ENCODE data around the gene KCNC3.

DNA sequence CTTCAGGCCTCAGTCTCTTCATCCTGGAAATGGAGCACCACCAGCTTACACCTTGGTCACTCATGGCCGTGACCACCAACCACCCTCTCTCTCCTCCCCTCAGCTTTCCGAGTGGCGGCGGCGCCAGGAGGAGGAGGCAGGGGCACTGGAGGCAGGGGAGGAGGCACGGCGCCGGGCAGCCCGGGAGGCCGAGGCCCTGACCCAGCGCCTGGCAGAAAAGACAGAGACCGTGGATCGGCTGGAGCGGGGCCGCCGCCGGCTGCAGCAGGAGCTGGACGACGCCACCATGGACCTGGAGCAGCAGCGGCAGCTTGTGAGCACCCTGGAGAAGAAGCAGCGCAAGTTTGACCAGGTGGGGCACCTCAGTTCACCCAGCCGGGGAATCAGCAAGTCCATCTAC lies 47.7 kb downstream of the KCNC3 start:
- TF ChIP-seq TAF1 (IDR thresholded peaks at IDR 0.05; ENCODE audit: borderline replicate concordance, low read depth, low read length), result no peak
- no peak for TF ChIP-seq POLR2A (IDR thresholded peaks at IDR 0.05; ENCODE audit: low read depth, low read length)
- no peak for TF ChIP-seq POLR2AphosphoS5 (IDR thresholded peaks at IDR 0.05; ENCODE audit: low read depth, low read length)
